ENCODE results near the gene FCHSD1.

FCHSD1 gene

DNA sequence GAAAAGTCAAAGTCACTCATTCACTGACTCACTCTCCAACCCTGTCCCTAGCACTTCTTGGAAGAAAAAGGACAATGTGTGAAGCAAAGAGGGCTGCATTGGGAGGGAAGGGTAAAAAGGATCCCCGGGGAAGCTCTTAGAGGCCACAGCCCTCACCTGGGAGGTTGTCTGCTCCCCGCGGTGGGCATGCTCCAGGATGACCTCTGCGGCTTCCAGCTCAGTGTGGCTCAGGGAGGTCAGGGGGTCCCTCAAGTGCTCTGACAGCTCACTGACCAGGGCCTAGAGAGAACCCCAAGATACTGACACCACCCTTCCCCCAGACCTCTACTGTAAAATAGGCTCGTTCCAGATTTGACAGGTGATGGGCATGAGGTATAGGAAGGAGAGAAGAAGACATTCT lies 4.0 kb downstream of the FCHSD1 start:
- in situ Hi-C loops (cut with HindIII; ENCODE audit: low sequenced_read_pairs), result no loop called here
- H3K4me3 ChIP-seq (ENCODE audit: low read depth, low read length), result no peak overlapping the region
- DNase-seq (ENCODE audit: low read depth, low spot score), result no peak
- TF ChIP-seq CTCF (IDR thresholded peaks at IDR 0.05; ENCODE audit: low read depth, low read length), result no peak

DNA sequence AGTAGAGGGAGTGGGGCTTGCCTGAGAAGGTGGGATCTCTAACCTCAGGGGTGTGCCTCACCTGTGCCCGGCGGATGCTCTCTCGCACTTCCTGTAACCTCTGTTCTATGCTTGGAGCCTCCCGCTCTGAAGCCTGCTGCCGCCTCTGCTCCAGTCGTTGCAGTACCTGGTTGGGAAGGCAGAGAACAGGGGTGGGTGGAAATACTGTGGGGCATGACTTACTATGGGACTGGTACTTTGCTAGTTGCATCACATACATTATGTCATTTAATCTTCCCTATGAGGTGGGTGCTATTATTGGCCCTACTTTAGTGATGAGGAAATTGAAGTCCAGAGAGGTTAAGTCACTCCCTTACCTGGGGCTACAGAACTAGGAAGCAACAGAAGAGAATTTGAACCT lies 5.2 kb downstream of the FCHSD1 start:
- in situ Hi-C loops (cut with HindIII; ENCODE audit: low sequenced_read_pairs), result no loop called here
- TF ChIP-seq CTCF (IDR thresholded peaks at IDR 0.05; ENCODE audit: low read depth, low read length), result no peak
- no peak for DNase-seq (ENCODE audit: low read depth, low spot score)
- no peak overlapping the region for H3K4me3 ChIP-seq (ENCODE audit: low read depth, low read length)

GRCh38 chr5:141641634-141642267 lies 9.5 kb downstream of the FCHSD1 start:
- DNase-seq (ENCODE audit: low read depth, low spot score), result peak; percentile 65
- in situ Hi-C loops (cut with HindIII; ENCODE audit: low sequenced_read_pairs), result no loop called here
- TF ChIP-seq CTCF (IDR thresholded peaks at IDR 0.05; ENCODE audit: low read depth, low read length), result peak; percentile 41
- no peak overlapping the region for H3K4me3 ChIP-seq (ENCODE audit: low read depth, low read length)

DNA sequence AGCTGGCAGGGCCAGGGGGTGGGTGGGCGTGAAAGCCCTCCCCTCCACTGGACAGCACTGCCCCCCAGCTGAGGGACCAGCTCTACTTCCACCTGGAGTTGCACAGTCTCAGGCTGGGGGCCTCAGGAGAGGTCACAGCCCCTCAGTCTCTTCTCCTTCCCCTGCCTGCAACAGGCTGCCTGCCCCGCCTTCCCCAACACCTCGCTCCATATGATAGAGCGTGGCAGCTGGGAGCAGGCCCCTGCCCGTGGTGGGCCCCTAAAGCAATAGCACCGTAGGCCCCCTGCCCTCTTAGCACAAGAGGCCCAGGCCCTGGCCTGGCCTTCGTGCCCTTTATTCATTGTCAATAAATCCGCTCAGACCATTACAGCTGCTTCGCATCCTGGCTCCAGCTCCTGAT lies 10.5 kb downstream of the FCHSD1 start:
- H3K4me3 ChIP-seq (ENCODE audit: low read depth, low read length), result no peak overlapping the region
- in situ Hi-C loops (cut with HindIII; ENCODE audit: low sequenced_read_pairs), result no loop called here
- no peak for DNase-seq (ENCODE audit: low read depth, low spot score)
- no peak for TF ChIP-seq CTCF (IDR thresholded peaks at IDR 0.05; ENCODE audit: low read depth, low read length)

DNA sequence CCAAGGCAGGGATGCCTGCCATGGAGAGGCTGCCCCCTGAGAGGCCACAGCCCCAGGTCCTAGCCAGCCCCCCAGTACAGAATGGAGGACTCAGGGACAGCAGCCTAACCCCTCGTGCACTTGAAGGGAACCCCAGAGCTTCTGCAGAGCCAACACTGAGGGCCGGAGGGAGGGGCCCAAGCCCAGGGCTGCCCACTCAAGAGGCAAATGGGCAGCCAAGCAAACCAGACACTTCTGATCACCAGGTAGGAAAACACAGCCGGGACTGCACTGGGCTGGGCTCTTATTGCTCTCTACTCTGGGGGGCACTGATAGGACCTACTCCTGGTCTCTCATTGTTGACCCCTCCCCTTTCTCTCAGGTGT lies 11.2 kb downstream of the FCHSD1 start:
- no peak for DNase-seq (ENCODE audit: low read depth, low spot score)
- no peak for TF ChIP-seq CTCF (IDR thresholded peaks at IDR 0.05; ENCODE audit: low read depth, low read length)
- H3K4me3 ChIP-seq (ENCODE audit: low read depth, low read length), result no peak overlapping the region
- in situ Hi-C loops (cut with HindIII; ENCODE audit: low sequenced_read_pairs), result no loop called here

- no peak for TF ChIP-seq CTCF (IDR thresholded peaks at IDR 0.05; ENCODE audit: low read depth, low read length)
- no peak overlapping the region for H3K4me3 ChIP-seq (ENCODE audit: low read depth, low read length)
- in situ Hi-C loops (cut with HindIII; ENCODE audit: low sequenced_read_pairs), result no loop called here
- no peak for DNase-seq (ENCODE audit: low read depth, low spot score)
These were observed 11.7 kb downstream of the FCHSD1 start for GRCh38 chr5:141639357-141640050.
